ENCODE results near the gene NTMT1.

Gene NTMT1

DNA sequence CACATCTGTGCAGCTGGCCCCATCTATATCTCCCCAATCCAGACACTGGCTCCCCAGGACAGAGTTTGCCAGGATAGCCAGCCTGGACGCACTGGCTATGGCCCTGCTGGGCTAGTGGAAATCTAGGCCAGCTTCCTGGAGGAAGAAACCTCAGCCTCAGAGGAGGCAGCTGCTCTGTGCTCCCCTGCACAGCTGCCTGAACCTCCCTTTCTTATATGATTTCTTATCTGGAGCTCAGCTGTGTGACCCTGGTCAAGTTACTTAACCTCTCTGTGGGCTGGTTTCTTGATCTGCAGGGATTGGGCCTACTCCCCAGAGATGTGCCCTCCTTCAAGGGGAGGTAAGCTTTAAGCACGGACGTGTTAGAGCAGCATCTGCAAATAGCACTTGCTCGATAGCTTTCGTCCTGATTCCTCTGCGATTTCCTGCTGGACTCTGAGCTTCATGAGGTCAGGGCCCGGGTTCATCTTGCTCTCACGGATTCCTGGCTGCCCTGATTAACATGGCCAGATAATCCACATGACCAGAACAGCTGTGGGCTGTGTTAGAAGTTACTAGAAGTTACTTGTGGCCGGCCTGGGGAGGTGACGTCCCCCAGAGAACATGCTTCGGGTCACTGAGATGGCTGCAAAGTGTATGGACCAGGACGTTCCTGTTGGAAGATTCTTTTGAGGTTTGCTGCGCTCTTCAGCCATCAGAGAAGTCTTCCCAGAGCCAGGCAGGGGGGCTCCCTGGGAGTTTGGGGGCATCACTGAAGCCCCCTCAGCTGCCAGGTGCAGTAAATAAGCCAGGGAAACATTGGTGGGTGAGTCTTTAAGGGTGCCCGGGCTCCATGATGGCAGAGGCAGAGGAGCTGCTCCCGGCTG is 19.6 kb upstream of the NTMT1 start:
- Histone ChIP-seq H3K9ac (ENCODE audit: low read depth, low read length) (no peak overlapping the region), H3K9me3 (ENCODE audit: control insufficient read depth, insufficient read depth, low read length) (no peaks in the 10 kb centered on the region), H3K4me1 (ENCODE audit: insufficient read depth, low read length) (peaks cover 15% of the 10 kb centered on the region; the same call in 1 of the 2 replicates), H3K36me3 (ENCODE audit: insufficient read depth, low read length) (no peaks in the 10 kb centered on the region)

DNA sequence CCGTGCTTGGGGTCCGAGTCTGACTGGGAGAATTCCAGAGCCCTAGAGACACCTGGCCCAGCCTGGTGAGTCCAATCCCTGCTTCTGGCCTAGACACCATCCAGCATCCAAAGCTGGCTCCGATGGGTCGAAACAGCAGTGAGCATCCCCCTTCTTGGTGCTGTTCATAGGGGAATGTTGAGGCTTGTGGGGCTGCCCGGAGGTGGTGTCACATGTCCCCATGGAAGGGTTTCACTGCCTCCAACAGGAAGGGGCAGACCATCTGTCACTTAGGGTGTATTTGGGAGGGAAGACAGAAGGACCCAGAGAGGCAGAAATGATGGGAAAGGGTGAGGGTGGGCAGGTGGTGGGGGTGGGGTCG is 19.0 kb upstream of the NTMT1 start:
- H3K4me1 ChIP-seq (ENCODE audit: insufficient read depth, low read length) = peaks cover 15% of the 10 kb centered on the region; the same call in 1 of the 2 replicates
- no peaks in the 10 kb centered on the region for H3K9me3 ChIP-seq (ENCODE audit: control insufficient read depth, insufficient read depth, low read length)
- no peaks in the 10 kb centered on the region for H3K36me3 ChIP-seq (ENCODE audit: insufficient read depth, low read length)
- no peak overlapping the region for H3K9ac ChIP-seq (ENCODE audit: low read depth, low read length)

DNA sequence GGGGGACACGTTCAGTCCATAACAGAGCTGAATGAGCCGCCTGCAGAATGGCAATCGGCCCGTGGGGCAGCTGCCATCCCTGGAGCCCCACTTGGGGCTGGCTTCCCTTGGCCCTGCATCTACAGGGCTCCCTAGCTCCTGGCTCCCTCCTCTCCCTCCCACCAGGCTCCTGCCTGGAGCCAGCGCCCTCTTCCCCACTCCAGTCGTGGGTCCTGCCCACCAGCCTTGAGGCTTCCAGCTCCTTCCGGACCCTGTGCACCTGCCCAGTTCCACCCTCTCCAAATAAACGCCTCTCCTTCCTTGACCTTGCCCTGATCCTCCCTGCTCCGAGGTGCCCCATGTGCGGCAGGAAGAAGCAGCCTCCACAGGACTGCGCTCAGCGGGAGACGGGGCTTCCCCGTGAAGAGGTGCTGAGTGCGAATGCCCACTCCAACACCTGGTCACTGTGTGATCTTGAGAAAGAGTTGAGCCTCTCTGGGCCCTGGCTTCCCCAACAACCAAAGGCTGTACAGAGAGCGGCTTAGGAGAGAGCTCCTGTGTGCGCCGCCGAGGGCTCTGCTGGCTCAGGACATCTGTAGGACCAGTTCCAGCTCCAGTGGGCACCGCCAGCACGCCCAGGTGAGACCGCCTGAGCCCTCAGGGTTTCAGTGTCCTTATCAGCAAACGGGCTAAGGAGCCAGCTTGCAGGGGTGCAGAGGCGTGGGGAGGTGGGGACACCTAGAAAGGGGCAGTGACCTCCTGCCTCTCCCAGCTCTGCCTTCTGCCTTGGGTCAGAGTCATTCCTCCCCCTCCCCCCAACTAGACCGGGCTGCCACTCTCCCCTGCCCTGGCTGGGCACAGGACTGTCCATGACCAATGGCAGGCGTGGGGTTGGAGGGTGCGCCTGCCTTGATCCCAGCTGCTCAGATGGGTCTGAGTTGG is 17.1 kb upstream of the NTMT1 start:
- H3K9ac ChIP-seq (ENCODE audit: low read depth, low read length) = no peak overlapping the region
- no peaks in the 10 kb centered on the region for H3K9me3 ChIP-seq (ENCODE audit: control insufficient read depth, insufficient read depth, low read length)
- peaks cover 15% of the 10 kb centered on the region; the same call in 1 of the 2 replicates for H3K4me1 ChIP-seq (ENCODE audit: insufficient read depth, low read length)
- no peaks in the 10 kb centered on the region for H3K36me3 ChIP-seq (ENCODE audit: insufficient read depth, low read length)

DNA sequence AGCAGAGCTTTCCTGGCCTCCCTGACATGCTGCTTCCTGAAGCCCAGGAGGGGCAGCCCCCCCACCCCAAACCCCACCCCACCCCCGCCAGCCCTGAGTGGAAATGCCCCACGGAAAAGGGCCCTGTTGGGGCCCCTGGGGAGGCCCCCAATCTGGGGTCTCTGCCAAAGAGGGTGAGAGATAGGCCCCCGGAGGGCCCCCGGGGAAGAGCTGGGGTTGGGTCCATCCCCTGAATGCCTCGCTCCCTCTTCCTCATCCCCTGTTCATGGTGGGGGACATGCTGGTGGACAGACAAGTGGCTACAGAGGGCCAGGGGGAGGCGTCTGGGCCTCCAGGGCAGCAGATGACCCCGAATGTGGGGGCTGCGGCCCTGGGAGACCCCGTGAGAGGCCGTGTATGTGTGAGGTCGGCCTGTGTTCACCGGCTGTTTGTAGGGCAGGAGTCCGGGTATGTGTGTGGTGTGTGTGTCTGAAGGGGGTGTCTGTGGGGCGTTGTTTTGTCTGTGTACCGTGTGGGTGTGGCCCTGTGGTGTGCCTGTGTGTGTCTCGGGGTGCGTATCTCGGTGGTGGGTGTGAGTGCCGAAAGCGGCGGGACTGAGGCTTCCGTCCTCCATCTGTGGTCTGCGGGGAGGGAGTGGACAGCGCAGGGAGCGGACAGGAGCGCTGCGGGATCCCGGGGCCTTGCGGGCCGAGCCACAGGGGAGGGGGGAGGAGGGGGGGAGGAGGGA is 16.3 kb upstream of the NTMT1 start:
- peak overlapping the region; percentile 23; the same call in 1 of the 2 replicates for H3K9ac ChIP-seq (ENCODE audit: low read depth, low read length)
- H3K9me3 ChIP-seq (ENCODE audit: control insufficient read depth, insufficient read depth, low read length) = no peaks in the 10 kb centered on the region
- no peaks in the 10 kb centered on the region for H3K36me3 ChIP-seq (ENCODE audit: insufficient read depth, low read length)
- H3K4me1 ChIP-seq (ENCODE audit: insufficient read depth, low read length) = peaks cover 15% of the 10 kb centered on the region; the same call in 1 of the 2 replicates

DNA sequence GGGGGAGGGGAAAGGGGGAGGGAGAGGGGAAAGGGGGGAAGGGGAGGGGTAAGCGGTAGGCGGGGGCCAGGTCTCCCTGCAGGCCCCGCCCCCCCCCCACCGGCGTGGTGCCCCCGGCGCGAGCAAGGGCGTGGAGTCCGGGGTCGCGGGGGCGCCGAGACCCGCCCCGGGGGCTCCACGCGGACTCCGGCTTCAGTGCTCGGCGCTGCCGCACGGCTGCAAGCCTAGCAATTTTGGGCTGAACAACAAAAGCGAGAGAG is 15.8 kb upstream of the NTMT1 start:
- H3K36me3 ChIP-seq (ENCODE audit: insufficient read depth, low read length) = no peaks in the 10 kb centered on the region
- no peaks in the 10 kb centered on the region for H3K9me3 ChIP-seq (ENCODE audit: control insufficient read depth, insufficient read depth, low read length)
- peaks cover 15% of the 10 kb centered on the region; the same call in 1 of the 2 replicates for H3K4me1 ChIP-seq (ENCODE audit: insufficient read depth, low read length)
- H3K9ac ChIP-seq (ENCODE audit: low read depth, low read length) = peak overlapping the region; percentile 63; the same call in 1 of the 2 replicates

DNA sequence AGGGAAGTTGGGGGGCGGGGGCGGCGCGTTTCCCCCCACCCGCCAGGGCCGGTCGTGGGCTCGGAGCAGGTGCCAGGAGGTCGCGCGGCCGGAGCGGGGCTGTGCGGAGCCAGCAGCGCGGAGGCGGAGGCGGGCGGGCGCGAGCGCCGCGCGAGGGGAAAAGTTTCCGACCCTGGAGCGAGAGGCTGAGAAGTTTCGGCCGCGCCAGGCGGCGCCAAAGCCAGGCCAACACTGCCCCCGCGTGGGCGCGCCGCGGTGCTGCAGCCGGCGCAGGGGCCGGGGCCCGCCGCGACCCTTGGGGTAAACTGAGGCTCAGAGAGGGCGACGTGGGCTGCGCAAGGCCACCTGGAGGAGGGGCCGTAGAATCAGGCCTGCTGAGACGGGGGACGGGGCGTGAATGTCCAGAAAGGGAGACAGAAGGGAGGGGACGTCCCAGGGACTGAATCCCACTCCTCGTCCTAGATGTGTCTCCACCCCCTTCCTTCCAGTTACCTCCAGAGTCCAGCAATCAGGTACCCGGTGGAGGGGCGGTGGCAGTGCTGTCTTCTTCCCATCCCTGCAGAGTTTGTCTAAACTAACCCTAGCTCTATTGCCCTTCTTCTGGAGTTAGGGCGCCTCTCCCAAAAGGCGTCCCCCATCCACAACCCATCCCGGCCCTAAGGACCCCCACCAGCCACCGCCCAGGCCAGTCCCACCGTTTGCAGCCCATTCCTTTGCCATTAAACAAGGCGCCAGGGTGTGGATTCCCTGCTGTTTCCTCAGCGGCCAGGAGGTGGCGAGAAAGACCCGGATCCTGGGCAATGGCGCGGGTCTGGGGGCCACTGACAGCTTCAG is 15.3 kb upstream of the NTMT1 start:
- no peaks in the 10 kb centered on the region for H3K36me3 ChIP-seq (ENCODE audit: insufficient read depth, low read length)
- H3K9me3 ChIP-seq (ENCODE audit: control insufficient read depth, insufficient read depth, low read length) = no peaks in the 10 kb centered on the region
- peak overlapping the region; percentile 63 for H3K9ac ChIP-seq (ENCODE audit: low read depth, low read length)
- peaks cover 15% of the 10 kb centered on the region; the same call in 1 of the 2 replicates for H3K4me1 ChIP-seq (ENCODE audit: insufficient read depth, low read length)

DNA sequence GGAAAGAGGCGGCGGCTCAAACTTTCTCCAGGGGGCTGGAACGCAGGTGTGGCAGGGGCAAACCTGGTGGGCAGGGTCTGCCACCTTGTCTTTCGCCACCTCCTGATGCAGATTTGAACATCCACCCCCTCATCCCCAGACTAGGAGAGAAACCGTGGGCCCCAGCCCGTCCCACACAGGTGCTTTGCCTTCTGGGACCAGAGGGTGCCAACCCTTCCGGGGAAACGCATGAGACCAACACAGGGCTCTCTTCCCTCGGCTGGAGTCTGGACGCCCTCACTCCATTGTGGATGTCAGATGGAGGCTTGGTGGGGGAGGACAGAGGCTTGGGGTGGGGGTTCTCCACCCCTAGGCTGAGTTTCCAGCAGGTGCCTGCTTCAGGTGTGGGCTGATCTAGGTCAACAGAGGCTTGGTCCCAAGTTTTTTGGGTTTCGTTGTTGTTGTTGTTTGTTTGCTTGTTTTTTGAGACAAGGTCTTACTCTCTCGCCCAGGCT is 14.6 kb upstream of the NTMT1 start:
- Histone ChIP-seq H3K9me3 (ENCODE audit: control insufficient read depth, insufficient read depth, low read length) (no peaks in the 10 kb centered on the region), H3K9ac (ENCODE audit: low read depth, low read length) (peak overlapping the region; percentile 30), H3K36me3 (ENCODE audit: insufficient read depth, low read length) (no peaks in the 10 kb centered on the region), H3K4me1 (ENCODE audit: insufficient read depth, low read length) (peaks cover 15% of the 10 kb centered on the region; the same call in 1 of the 2 replicates)

DNA sequence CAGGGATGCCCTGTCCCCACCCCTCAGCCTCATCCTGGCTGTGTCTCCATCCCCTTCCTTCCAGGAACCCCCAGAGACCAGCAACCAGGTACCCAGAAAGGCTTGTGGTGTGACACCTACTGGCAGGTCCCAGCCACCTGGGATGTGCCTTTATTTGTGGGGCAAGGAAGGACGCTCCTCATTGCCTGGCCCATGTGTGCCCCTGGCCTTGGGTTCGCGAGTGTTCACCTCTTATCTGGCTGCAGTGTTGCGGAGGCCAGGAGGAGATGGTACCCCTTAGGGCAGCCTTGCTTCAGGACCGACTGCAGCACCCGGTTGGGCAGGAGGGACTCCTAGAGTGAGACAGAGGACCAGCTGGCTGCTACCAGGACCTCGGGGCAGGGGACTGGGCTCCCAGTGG is 13.8 kb upstream of the NTMT1 start:
- Histone ChIP-seq H3K4me1 (ENCODE audit: insufficient read depth, low read length) (peaks cover 14% of the 10 kb centered on the region), H3K36me3 (ENCODE audit: insufficient read depth, low read length) (no peaks in the 10 kb centered on the region), H3K9ac (ENCODE audit: low read depth, low read length) (no peak overlapping the region), H3K9me3 (ENCODE audit: control insufficient read depth, insufficient read depth, low read length) (no peaks in the 10 kb centered on the region)

DNA sequence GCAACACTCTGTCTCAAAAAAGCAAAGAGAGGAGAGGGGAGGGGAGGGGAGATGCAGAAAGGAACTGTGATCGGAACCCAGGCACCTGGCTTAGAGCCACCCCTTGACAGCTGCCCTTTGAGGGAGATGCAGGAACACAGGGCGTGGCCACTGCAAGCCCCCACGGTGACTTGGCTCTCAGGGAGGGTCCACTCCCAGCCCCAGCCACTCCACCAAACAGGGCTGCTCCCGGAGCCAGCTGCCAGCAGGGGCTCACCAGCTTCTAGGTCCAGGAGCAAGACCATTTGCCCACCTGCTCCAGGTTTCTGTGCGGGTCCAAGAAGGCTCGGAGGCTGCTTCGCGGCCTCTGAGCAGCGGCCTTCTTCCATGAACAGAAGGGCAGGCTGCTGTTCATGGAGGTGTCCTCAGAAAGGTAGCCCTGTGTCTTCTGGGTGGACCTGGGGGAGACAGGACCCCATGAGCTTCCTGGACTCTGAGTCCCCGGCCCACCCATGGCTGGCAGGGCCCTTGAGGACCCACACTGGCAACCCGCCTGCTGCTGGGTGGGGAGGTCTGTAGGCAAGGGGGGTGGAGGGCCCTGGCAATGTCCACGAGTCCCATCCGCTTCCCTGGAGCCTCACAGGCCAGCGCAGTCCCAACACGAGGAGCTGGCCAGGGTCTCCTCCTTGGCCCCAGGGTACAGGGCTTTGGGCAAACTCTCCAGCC is 13.0 kb upstream of the NTMT1 start:
- Histone ChIP-seq H3K36me3 (ENCODE audit: insufficient read depth, low read length) (no peaks in the 10 kb centered on the region), H3K9me3 (ENCODE audit: control insufficient read depth, insufficient read depth, low read length) (no peaks in the 10 kb centered on the region), H3K4me1 (ENCODE audit: insufficient read depth, low read length) (peaks cover 7% of the 10 kb centered on the region), H3K9ac (ENCODE audit: low read depth, low read length) (no peak overlapping the region)

DNA sequence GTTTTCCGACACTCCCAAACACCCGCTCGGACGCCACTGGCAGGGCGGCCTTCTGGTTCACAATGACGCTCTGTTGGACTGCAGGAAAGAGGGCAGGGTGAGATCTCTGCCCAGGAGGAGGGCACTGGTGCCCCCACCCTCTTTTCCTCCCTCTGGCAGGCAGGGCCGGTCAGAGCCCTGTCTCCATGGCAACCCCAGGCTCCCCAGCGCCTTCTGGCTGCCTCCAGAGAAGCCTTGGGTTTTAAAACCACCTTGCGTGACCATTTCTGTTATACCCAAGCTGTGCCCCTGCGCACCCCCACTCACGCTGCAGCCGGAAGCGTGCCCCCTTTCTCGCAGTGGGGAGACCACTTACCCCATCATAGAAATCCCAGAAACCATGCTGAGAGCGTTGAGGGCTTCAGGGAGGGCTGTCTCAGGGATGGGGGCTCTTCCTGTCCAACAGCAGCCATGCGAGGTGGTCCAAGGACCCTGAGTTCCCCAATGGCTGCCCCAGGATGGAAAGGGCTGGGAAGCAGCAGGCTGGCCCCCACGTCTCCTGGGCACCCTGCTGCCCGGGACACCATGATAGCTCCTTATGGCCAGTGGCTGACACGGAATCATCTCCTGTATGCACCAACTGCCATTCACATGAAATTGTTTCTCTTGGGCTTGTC is 12.3 kb upstream of the NTMT1 start:
- peaks cover 7% of the 10 kb centered on the region for H3K4me1 ChIP-seq (ENCODE audit: insufficient read depth, low read length)
- no peaks in the 10 kb centered on the region for H3K36me3 ChIP-seq (ENCODE audit: insufficient read depth, low read length)
- H3K9ac ChIP-seq (ENCODE audit: low read depth, low read length) = no peak overlapping the region
- no peaks in the 10 kb centered on the region for H3K9me3 ChIP-seq (ENCODE audit: control insufficient read depth, insufficient read depth, low read length)

DNA sequence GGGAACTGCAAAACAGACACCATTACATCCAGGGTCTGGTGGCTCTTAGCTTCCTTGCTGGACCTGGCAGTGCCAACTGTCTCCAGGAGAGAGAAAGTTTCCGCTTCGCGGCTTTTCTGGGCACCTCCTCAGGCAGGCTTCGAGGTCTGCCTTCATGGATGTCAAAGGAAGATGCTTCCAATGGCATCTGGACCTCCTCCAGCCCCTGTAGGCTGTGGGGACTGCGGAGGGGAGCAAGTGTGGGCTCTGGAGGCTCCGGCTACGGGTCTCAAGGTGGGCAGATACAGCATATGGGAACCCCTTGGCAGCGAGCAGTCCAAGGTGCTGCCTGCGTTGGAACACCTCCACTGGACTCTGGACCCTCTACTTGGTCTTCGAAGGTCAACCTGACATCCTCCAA is 11.0 kb upstream of the NTMT1 start:
- H3K9me3 ChIP-seq (ENCODE audit: control insufficient read depth, insufficient read depth, low read length) = no peaks in the 10 kb centered on the region
- H3K36me3 ChIP-seq (ENCODE audit: insufficient read depth, low read length) = no peaks in the 10 kb centered on the region
- no peak overlapping the region for H3K9ac ChIP-seq (ENCODE audit: low read depth, low read length)
- peaks cover 3% of the 10 kb centered on the region; the same call in 1 of the 2 replicates for H3K4me1 ChIP-seq (ENCODE audit: insufficient read depth, low read length)

DNA sequence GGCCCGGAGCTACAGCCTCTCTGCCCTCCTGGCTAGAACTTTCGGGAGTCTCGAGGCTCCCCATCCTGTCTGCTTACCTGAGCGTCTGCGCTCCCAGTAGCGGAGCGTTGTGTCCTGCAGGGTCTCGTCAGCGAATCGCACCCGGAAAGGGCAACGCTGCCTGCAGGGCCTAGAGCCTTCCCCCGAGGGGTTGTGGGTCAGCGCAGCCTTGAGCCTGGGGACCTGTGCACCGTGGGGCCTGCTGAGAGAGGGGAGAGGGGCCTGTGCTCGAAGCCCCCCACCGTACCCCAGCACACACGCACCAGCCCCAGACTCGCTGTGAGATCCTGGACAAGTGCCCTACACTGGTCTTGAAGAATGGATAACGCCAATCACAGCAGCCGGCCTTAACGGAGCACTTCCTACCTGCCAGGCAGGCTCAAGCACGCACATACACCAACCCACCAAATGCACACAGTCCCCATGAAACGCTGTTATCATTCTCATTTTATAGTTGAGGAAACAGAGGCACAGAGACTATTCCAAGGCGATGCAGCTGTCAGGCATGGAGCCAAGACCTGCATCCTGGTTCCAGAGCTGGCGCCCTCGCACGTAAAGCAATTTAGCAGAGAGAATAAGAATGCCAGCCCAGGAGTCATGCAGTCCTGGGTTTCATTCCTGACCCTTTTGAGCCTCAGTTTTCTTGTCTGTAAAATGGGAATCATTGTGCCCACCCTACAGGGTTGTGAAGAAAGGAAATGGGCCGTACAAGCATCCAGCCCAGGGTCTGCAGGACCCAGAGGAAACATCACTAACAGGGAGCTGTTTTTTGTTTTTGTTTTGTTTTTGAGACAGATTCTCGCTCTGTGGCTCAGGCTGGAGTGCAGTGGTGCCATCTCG is 10.3 kb upstream of the NTMT1 start:
- Histone ChIP-seq H3K4me1 (ENCODE audit: insufficient read depth, low read length) (peaks cover 3% of the 10 kb centered on the region; the same call in 1 of the 2 replicates), H3K36me3 (ENCODE audit: insufficient read depth, low read length) (no peaks in the 10 kb centered on the region)

More for the DNA sequence above, 10.3 kb upstream of the NTMT1 start:
- Histone ChIP-seq H3K9me3 (ENCODE audit: control insufficient read depth, insufficient read depth, low read length) (no peaks in the 10 kb centered on the region), H3K9ac (ENCODE audit: low read depth, low read length) (no peak overlapping the region)

Measured in ES-I3 (cell line).